Jurkat, Clone E6-1 (cell line): ENCODE results near the gene DLL1.
A peak's percentile ranks its signal among the peaks of the same experiment; 100 is the strongest.

Experiments used
- DNase-seq: peaks from one replicate; pipeline ENCODE4 v3.0.0-alpha.2; 2011; ENCODE audit warnings: low read depth, low spot score
- H3K4me3 ChIP-seq: 2 replicates; pipeline ENCODE4 v1.5.1; 2011; ENCODE audit warnings: mild to moderate bottlenecking, low read length, control low read depth, moderate library complexity

DLL1 gene

DNA sequence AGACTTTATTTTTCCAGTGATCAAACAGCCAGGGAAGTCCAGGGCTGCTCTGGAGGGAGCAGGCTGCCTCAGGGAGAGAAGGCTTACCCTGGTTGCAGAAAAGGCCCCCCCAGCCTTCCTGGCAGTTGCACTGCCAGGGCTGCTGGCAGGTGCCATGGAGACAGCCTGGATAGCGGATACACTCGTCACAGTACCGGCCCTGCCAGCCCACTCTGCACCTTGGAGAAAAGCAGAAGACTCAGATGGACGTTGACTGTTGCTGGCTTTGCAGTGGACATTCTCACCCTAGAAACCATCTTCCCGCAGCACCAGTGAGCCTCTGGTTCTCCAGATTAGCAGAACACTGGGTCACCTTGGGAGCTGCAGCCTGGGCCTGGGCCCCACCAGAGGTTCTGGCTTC lies 5.4 kb downstream of the DLL1 start:
- no peak for DNase-seq
- no peak overlapping the region for H3K4me3 ChIP-seq

- DNase-seq = no peak
- H3K4me3 ChIP-seq = no peak overlapping the region
Measured at GRCh38 chr6:170284866-170285469, 5.9 kb downstream of the DLL1 start.

DNA sequence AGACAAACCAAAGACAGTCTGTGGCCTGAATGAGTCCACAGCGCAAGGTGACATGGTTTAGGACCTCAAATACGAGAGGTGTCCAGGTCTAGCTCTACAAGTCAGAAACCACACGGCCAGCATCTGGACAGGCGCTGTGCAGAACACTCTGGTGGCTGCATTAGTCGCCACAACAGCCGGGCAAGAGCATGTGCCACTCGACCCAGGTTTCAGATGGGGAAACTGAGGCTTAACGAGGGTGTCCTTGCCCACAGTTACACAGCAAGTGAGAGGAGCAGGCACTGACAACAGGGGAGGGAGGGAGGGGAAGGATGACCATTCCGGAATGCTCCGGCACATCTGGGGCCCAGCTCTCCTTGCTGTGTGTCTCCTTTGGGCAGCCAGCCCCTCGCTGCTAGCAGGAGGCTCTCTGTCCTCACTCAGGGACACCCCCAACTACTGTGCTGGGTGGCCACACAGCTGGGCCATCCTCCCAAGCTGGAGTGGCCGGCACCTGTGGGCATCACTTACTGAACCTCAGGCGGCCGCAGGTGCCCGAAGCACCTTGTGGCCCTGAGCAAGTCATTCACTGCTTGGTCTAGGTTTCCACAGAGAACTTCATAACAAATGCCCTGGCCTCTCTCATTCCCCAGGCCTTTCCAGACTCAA lies 6.6 kb downstream of the DLL1 start:
- H3K4me3 ChIP-seq = no peak overlapping the region
- DNase-seq = no peak

GRCh38 chr6:170283212-170284081 lies 7.4 kb downstream of the DLL1 start:
- H3K4me3 ChIP-seq = no peak overlapping the region
- no peak for DNase-seq

- no peak overlapping the region for H3K4me3 ChIP-seq
- no peak for DNase-seq
Measured at GRCh38 chr6:170282512-170283158, 8.2 kb downstream of the DLL1 start.

DNA sequence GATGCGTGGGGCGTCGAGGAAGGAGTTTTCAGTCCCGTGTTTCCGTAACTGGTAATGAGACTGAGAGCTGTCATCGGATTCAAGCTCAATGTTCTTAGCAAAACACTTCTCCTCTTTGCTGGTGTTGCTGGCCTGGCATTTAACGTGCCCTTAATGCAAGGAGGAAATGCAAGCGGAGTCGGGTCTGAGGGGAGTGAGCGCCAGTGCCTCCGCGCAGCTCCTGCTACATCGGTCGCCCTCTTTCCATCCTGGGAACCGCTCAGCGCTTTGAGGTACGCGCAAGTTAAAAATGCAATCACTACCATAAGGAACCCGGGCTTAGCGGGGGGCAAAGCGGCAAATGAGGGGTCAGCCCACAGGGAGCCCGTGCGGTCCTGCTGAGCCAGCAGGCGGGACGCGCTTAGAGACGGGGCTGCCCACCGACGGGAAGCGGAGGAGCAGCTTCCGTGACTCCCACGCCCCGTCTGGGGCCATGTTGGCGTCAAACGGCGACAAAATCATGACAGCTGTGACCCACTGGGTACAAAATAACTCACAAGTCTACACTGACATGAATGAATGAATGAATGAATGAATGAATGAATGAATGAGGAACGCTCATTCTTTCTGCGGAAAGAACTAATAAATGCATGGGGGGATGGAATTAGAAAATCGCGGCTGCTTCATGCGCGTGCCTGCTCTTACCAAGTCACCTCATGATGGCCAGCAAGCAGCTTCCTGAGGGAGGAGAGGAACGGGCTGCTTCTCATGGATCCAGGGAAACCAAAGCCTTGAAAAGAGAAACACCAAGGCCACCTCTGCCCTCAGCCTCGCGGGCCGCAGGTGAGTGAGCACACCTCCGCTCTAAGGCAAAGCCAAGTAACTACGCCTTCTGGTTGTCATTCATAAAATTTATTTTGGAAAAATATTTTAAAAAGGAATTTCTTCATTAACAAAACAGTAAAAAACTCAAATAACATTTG lies 9.3 kb downstream of the DLL1 start:
- no peak for DNase-seq
- H3K4me3 ChIP-seq = no peak overlapping the region

GRCh38 chr6:170280689-170281045 lies 10.2 kb downstream of the DLL1 start:
- no peak overlapping the region for H3K4me3 ChIP-seq
- DNase-seq = no peak

DNA sequence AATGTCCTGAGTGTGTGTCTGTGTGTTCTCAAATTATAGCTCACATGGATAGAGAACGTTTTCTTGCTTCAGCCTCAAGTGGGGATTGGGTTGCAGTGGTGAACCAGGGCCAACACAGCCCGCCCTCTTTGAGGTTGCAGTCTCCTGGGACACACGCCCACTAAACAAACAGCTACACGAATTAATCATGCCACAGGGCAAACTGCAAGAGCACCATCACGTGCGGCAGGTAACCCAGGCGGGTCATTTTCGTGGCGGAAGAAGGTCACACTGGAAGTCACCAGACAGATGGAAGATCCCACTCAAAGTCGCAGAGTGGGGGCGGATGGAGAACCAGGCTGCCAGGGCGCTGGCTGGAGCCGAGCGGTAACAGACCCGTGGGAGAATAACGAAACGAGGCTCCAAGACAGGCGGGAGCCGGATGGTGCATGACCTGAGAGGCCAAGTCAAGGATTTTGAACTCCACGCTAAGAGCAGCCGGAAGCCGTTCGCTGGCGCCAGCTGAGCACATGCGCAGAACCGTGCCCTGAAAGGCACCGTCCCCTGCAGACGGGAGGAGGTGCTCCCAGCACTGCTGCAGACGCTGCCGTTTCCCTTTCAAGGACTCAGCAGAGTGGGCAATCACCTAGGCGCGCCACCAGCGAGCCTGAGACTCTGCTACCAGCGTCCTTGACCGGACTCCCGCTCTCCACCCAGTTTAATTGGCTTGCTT lies 10.7 kb downstream of the DLL1 start:
- H3K4me3 ChIP-seq = no peak overlapping the region
- no peak for DNase-seq

GRCh38 chr6:170279426-170279825 lies 11.5 kb downstream of the DLL1 start:
- DNase-seq = no peak
- H3K4me3 ChIP-seq = no peak overlapping the region

DNA sequence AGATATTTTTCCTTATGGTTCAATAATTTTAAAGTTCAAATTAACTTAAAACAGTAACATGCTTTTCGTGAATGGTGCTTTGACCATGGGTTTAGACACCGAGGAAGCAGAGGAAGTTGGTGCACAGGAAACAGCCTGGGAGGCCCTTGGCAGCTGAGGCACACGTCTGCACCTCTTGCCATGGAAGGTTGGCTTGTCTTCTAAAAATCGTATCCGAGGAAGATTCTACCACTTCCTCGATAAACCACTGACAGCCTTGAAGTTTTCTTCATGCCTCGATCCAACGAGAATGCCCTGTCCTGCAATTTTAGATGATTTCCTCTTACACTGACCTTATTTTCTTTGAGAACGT lies 12.2 kb downstream of the DLL1 start:
- H3K4me3 ChIP-seq = peak overlapping the region; percentile 35
- DNase-seq = peak; percentile 72

DNA sequence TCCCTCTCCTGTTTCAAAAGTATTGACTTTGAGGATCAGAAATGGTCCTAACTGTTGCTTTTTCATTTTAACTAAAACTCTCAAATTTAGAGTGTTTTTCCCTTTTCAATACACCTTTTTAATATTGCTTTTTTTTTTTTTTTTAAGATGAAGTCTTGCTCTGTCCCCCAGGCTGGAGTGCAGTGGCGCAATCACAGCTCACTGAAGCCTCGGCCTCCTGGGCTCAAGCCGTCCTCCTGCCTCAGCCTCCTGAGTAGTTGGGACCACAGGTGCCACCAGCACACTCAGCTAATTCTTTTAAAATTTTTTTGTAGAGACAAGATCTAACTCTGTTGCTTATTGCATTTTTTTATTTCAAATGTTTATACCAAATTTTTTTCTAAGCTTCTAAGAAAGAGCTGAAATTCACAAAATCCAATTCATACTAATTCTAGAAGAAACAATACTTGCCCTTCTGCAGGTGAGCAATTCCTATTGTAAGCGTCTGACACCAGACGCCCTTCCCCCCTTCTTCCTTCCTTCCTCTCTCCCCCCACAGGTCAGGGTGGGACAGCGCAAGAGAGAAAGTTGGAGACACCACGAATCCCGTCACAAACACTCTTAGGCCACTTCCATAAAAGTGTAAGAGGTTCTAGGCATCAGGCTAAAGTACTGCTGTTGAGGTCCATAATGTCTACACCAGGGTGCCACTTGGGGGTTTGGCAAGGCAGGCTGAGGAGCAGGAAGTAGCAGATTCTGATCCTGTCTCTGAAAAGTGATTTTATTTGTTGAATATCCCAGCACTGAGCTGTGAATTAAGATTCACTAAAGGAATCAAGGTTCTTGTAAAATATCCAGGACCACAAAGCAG lies 12.8 kb downstream of the DLL1 start:
- peak overlapping the region; percentile 35 for H3K4me3 ChIP-seq
- peak; percentile 41 for DNase-seq

GRCh38 chr6:170276369-170277057 lies 14.4 kb downstream of the DLL1 start:
- no peak for DNase-seq
- H3K4me3 ChIP-seq = no peak overlapping the region

DNA sequence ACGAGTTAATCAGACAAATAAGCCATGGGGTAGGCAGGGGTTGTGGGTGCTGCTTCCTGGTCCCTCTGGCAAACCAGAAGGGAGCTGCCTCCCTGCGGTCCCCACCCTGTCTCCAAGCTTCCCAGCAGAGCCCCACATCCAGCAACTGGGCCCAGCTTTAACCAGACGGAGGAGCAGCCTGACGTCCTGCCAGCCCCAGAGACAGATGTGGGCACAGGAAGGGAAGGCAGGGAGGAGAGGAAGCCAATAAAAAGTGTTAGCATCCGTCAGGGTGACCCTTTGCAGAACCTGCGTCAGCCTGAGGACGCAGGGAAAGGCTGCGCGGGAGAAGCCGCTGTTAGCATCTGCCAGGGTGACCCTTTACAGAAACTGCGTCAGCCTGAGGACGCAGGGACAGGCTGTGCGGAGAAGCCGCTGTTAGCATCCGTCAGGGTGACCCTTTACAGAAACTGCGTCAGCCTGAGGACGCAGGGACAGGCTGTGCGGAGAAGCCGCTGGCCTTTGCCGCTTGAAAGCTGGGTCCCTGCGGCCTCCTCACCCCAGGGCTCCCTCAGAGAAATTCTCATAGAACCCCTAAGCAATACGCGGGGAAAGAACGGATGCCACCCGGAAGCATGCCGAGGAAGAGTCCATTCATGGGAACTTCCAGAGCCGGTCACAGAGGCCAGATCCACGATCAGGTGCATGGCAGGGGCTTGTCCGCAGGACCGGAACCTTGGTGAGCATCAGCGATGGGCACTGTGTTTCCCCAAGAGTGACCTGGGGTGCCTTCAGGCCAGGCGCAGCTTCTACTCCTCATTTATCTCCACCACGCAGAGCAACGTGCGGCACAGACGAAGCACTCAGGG lies 15.9 kb downstream of the DLL1 start:
- no peak overlapping the region for H3K4me3 ChIP-seq
- no peak for DNase-seq

DNA sequence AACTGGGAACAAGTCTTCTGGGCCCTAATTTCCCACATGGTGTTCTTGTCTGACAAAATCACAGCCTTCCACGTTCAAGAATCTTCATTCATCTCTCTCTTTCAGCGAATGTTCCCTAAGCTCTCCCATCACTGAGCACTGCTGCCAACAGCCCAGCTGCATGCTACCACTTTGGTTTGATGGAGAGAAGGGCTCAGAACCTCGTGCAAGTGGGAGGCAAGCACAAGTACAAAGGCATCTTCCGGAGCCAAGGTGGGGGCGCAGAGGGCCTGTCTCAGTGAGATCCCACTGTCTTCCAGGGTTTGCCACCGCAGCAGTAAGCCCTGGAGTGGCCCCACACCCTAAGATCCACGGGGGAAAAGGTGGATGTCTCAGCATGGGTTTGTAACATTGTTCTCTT lies 17.2 kb downstream of the DLL1 start:
- no peak for DNase-seq
- H3K4me3 ChIP-seq = no peak overlapping the region

GRCh38 chr6:170273191-170273590 lies 17.7 kb downstream of the DLL1 start:
- no peak for DNase-seq

More at GRCh38 chr6:170273191-170273590, 17.7 kb downstream of the DLL1 start:
- no peak overlapping the region for H3K4me3 ChIP-seq
